Endothelial cell of umbilical vein (primary cell): Measurements from ENCODE around the gene TRDMT1. TPM values are rescaled to one million over a fixed set of nuclear protein-coding genes. Genes with fewer than 3 reads are reported as not detected.

Source experiments
- BruUV-seq: library from RNA; stranded (reverse); fragments of 400-500 nt; replicated peaks from 2 replicates; lab custom pipeline; 2021; lab: Mats Ljungman, UMichigan
- CTCF ChIA-PET: fragments of 300-600, 350-600 bp; sonication (Branson Sonifier 250); formaldehyde crosslinking; loops from one replicate; lab custom pipeline; 2021; ENCODE audit warnings: antibody characterized with exemption, inconsistent platforms; lab: Charles Lee
- POLR2A ChIA-PET: fragments of 300-600, 350-600 bp; sonication (Branson Sonifier 250); formaldehyde crosslinking; loops from one replicate; lab custom pipeline; 2021; ENCODE audit warnings: antibody characterized with exemption, inconsistent platforms; lab: Charles Lee
- DNase-seq: peaks from one replicate; pipeline ENCODE4 v3.0.0-alpha.2; 2011; ENCODE audit warnings: low read depth, low spot score
- FAIRE-seq: peaks from 2 replicates; lab custom pipeline; 2011; peaks lifted over from hg19 to GRCh38; lab: Jason Lieb, UNC
- H2AFZ ChIP-seq: 2 replicates; pipeline ENCODE4 v1.6.0; 2012; ENCODE audit warnings: low read depth, low read length, control low read depth, inconsistent platforms
- H3K27ac ChIP-seq: 2 replicates; pipeline ENCODE4 v1.5.1; 2011; ENCODE audit warnings: low read depth, mild to moderate bottlenecking, control low read depth, low read length, moderate library complexity; ENCODE audit not compliant: insufficient read depth
- H3K27me3 ChIP-seq, 2 experiments: 2 replicates each; pipeline versions ENCODE4 v1.6.0 to v1.6.1; 2011; ENCODE audit warnings: low read length in 2 of 2, mixed read lengths in 1 of 2; ENCODE audit not compliant: control insufficient read depth in 2 of 2, insufficient read depth in 2 of 2
- H3K36me3 ChIP-seq, 2 experiments: 2 replicates in 1 of 2; 3 replicates in 1 of 2; pipeline ENCODE4 v1.5.1; 2011; ENCODE audit warnings: low read length in 2 of 2, mild to moderate bottlenecking in 1 of 2, moderate library complexity in 1 of 2; ENCODE audit not compliant: control insufficient read depth in 2 of 2, insufficient read depth in 2 of 2; ENCODE audit errors: extremely low read depth in 1 of 2
- H3K4me1 ChIP-seq: 3 replicates; pipeline ENCODE4 v1.5.1; 2011; ENCODE audit warnings: mild to moderate bottlenecking, low read length; ENCODE audit not compliant: control insufficient read depth, insufficient read depth; ENCODE audit errors: extremely low read depth
- H3K4me2 ChIP-seq: 2 replicates; pipeline ENCODE4 v1.6.1; 2011; ENCODE audit warnings: low read length, control low read depth, mixed read lengths; ENCODE audit not compliant: insufficient read depth
- H3K4me3 ChIP-seq, 3 experiments: fragments of 200-600 bp in 1 of 3; sonication (generic), shearing (Covaris generic) in 1 of 3; replicated peaks in 1 of 3; 2 replicates each; pipeline ENCODE4 v1.5.1; 2011 to 2016; ENCODE audit warnings: control low read depth in 3 of 3, low read length in 3 of 3, mild to moderate bottlenecking in 2 of 3, inconsistent platforms in 1 of 3, low read depth in 1 of 3, moderate library complexity in 1 of 3; ENCODE audit not compliant: insufficient read depth in 1 of 3
- H3K79me2 ChIP-seq: 2 replicates; pipeline ENCODE4 v1.6.0; 2012; ENCODE audit warnings: low read length, inconsistent platforms; ENCODE audit not compliant: control insufficient read depth, insufficient read depth
- H3K9ac ChIP-seq: replicated peaks from 2 replicates; pipeline ENCODE3; 2011; ENCODE audit warnings: low read length, control low read depth; ENCODE audit not compliant: insufficient read depth; ENCODE audit errors: extremely low read depth
- H3K9me1 ChIP-seq: replicated peaks from 3 replicates; pipeline ENCODE4 v1.6.0; 2011; ENCODE audit warnings: mild to moderate bottlenecking, low read length; ENCODE audit not compliant: control insufficient read depth, insufficient read depth; ENCODE audit errors: extremely low read depth
- H3K9me3 ChIP-seq: replicated peaks from 2 replicates; pipeline ENCODE4 v1.5.1; 2012; ENCODE audit warnings: low read length, inconsistent platforms; ENCODE audit not compliant: control insufficient read depth, insufficient read depth
- H4K20me1 ChIP-seq: replicated peaks from 2 replicates; pipeline ENCODE3; 2011; ENCODE audit warnings: mild to moderate bottlenecking, low read length; ENCODE audit not compliant: control insufficient read depth, insufficient read depth; ENCODE audit errors: extremely low read depth
- CTCF ChIP-seq, 2 donors: IDR thresholded peaks; 1 replicate in 1 of 2; 2 replicates in 1 of 2; pipeline ENCODE4 v1.5.1; 2011; ENCODE audit warnings: low read length in 2 of 2, mild to moderate bottlenecking in 2 of 2, moderate library complexity in 2 of 2, control low read depth in 1 of 2, inconsistent platforms in 1 of 2, low read depth in 1 of 2; ENCODE audit not compliant: insufficient read depth in 1 of 2; ENCODE audit errors: extremely low read depth in 1 of 2
- EZH2 ChIP-seq: IDR thresholded peaks from 2 replicates; pipeline ENCODE4 v1.6.1; 2012; ENCODE audit warnings: borderline replicate concordance, low read depth, mild to moderate bottlenecking, moderate library complexity, low read length, inconsistent platforms; ENCODE audit not compliant: severe bottlenecking
- JUN ChIP-seq: IDR thresholded peaks from 2 replicates; pipeline ENCODE4 v1.6.1; 2011; ENCODE audit warnings: borderline replicate concordance, low read depth; ENCODE audit not compliant: insufficient read length, insufficient read depth
- MAX ChIP-seq: IDR thresholded peaks from 2 replicates; pipeline ENCODE4 v1.6.1; 2011; ENCODE audit not compliant: insufficient read depth, insufficient read length
- POLR2AphosphoS5 ChIP-seq: IDR thresholded peaks from 2 replicates; pipeline ENCODE4 v1.6.1; 2012; ENCODE audit warnings: low read depth, mild to moderate bottlenecking, control low read depth, low read length, moderate library complexity; ENCODE audit not compliant: insufficient read depth
- dilution Hi-C: fragments of 300-500 bp; cut with MboI; formaldehyde crosslinking; loops from one replicate; pipeline ENCODE4 v1.15.0; 2019; ENCODE audit warnings: low sequenced_read_pairs; ENCODE audit not compliant: extremely low pct_ligation_motif_present
- intact Hi-C: fragments of 100-400 bp; cut with micrococcal nuclease; formaldehyde crosslinking; loops from one replicate; pipeline ENCODE4 v1.10.0; 2022
- polyA plus RNA-seq, 4 experiments: library from polyadenylated mRNA; depleted of rRNA in 3 of 4; stranded (reverse) in 3 of 4; unstranded in 1 of 4; fragments of >200 nt; gene quantifications; 2 replicates each; pipeline versions ENCODE4 v1.2.1 to v1.2.3, GENCODE V29; 2011 to 2012; ENCODE audit warnings: missing spikeins in 1 of 4
- total RNA-seq: library from RNA; stranded (reverse); gene quantifications from 2 replicates; pipeline ENCODE4 v1.2.3, GENCODE V29; 2021

The TRDMT1 gene
- total and polyA plus RNA-seq, 2 donors (not counting 3 experiments of a cell fraction or from before 2014, with no cell fraction given), result 10.0 to 12.3 TPM

- CTCF ChIA-PET, result no interaction called here
Measured at GRCh38 chr10:17240096-17240495, 38.6 kb upstream of the TRDMT1 start.

More at GRCh38 chr10:17240096-17240495, 38.6 kb upstream of the TRDMT1 start:
- intact Hi-C loops (no loop called here), dilution Hi-C loops (no loop called here)
- BruUV-seq, result no TSS peak
- POLR2A ChIA-PET, result no interaction called here
- Histone ChIP-seq H3K27ac (no peak overlapping the region), H3K9ac (no peak overlapping the region), H3K36me3 (peaks cover 12 to 26% of the 10 kb centered on the region in 2 experiments), H3K79me2 (peaks cover 5% of the 10 kb centered on the region), H4K20me1 (peaks cover 8% of the 10 kb centered on the region), H3K4me3 (no peak overlapping the region), H3K4me2 (no peak overlapping the region), H3K27me3 (no peaks in the 10 kb centered on the region), H3K9me1 (no peaks in the 10 kb centered on the region), H3K9me3 (no peaks in the 10 kb centered on the region), H3K4me1 (peaks cover 6% of the 10 kb centered on the region), H2AFZ (no peak overlapping the region)
- no peak for TF ChIP-seq JUN
- TF ChIP-seq EZH2, result no peak
- no peak for TF ChIP-seq MAX
- no peak for TF ChIP-seq POLR2AphosphoS5
- TF ChIP-seq CTCF (IDR thresholded peaks at IDR 0.05; ENCODE audit: extremely low read depth in 1 of 2, insufficient read depth in 1 of 2, low read depth in 1 of 2, low read length in 2 of 2), result no peak
- no peak for DNase-seq
- no peak for FAIRE-seq
